HCT116 (cell line): Measurements from ENCODE around the gene AKAP1. TPM values are rescaled to one million over a fixed set of nuclear protein-coding genes. Genes with fewer than 3 reads are reported as not detected.

Experiments used
- ATAC-seq: fragments of 200-7000 bp; cut with Tn5 transposase; 2 replicates; pipeline ENCODE4 v1.9.1; 2020; ENCODE audit warnings: mild to moderate bottlenecking, moderate library complexity
- BruUV-seq: library from RNA; stranded (reverse); fragments of 400-500 nt; replicated peaks from 2 replicates; lab custom pipeline; 2021; lab: Mats Ljungman, UMichigan
- CTCF ChIA-PET: fragments of 300-600 bp; sonication (Branson Sonifier 250); formaldehyde crosslinking; loops from one replicate; lab custom pipeline; 2021; ENCODE audit warnings: antibody characterized with exemption; lab: Charles Lee
- POLR2A ChIA-PET: fragments of 300-600, 350-600 bp; sonication (Branson Sonifier 250); formaldehyde crosslinking; loops from one replicate; lab custom pipeline; 2021; ENCODE audit warnings: antibody characterized with exemption; lab: Charles Lee
- RAD21 ChIA-PET, 2 experiments: fragments of 300-600 bp; sonication (Branson Sonifier 250); formaldehyde crosslinking; loops; one replicate each; lab custom pipeline; 2023; ENCODE audit warnings: low total read pairs in 2 of 2; ENCODE audit not compliant: uncharacterized antibody in 2 of 2, unreplicated experiment in 2 of 2, low non-redundant PET in 1 of 2; lab: Charles Lee
- DNase-seq: peaks from one replicate; pipeline ENCODE4 v3.0.0-alpha.2; 2010; ENCODE audit warnings: low read depth, low spot score
- H2AFZ ChIP-seq: fragments of 200-600 bp; shearing (Covaris generic), sonication (generic); 2 replicates; pipeline ENCODE4 v1.6.1; 2017; ENCODE audit warnings: low read depth, mixed run types, mixed read lengths, antibody characterized with exemption, low read length; ENCODE audit not compliant: poor library complexity, severe bottlenecking
- H3K27ac ChIP-seq: 2 replicates; pipeline ENCODE4 v1.5.1; 2012; ENCODE audit warnings: low read depth, low read length
- H3K27me3 ChIP-seq: fragments of 200-600 bp; sonication (generic); 2 replicates; pipeline ENCODE4 v1.6.1; 2016; ENCODE audit warnings: mixed run types, low read length, mixed read lengths; ENCODE audit not compliant: insufficient read depth
- H3K36me3 ChIP-seq, 2 experiments: fragments of 200-500 bp in 1 of 2; fragments of 200-600 bp in 1 of 2; sonication (Bioruptor generic) in 1 of 2; sonication (generic) in 1 of 2; 2 replicates each; pipeline versions ENCODE4 v1.5.1 to v1.6.1; 2014 to 2016; ENCODE audit warnings: low read length in 2 of 2, inconsistent platforms in 1 of 2, mixed read lengths in 1 of 2, mixed run types in 1 of 2; ENCODE audit not compliant: insufficient read depth in 2 of 2, control insufficient read depth in 1 of 2
- H3K4me1 ChIP-seq, 2 experiments: fragments of 200-600 bp in 1 of 2; sonication (generic) in 1 of 2; 2 replicates each; pipeline versions ENCODE4 v1.5.1 to v1.6.1; 2012 to 2017; ENCODE audit warnings: low read length in 2 of 2, inconsistent platforms in 1 of 2, mild to moderate bottlenecking in 1 of 2, mixed read lengths in 1 of 2, mixed run types in 1 of 2, moderate library complexity in 1 of 2; ENCODE audit not compliant: insufficient read depth in 2 of 2, control insufficient read depth in 1 of 2
- H3K4me2 ChIP-seq: fragments of 200-600 bp; sonication (generic); 2 replicates; pipeline ENCODE4 v1.6.1; 2017; ENCODE audit warnings: mixed run types, low read length, mixed read lengths
- H3K4me3 ChIP-seq, 2 experiments: fragments of 200-600 bp in 1 of 2; sonication (generic) in 1 of 2; replicated peaks in 1 of 2; 2 replicates each; pipeline ENCODE4 v1.5.1; 2011 to 2016; ENCODE audit warnings: low read length in 2 of 2, control low read depth in 1 of 2, low read depth in 1 of 2, mild to moderate bottlenecking in 1 of 2, mixed read lengths in 1 of 2, mixed run types in 1 of 2
- H3K79me2 ChIP-seq: fragments of 200-600 bp; sonication (generic); 2 replicates; pipeline ENCODE4 v1.6.1; 2017; ENCODE audit warnings: mild to moderate bottlenecking, mixed run types, low read length, moderate library complexity, mixed read lengths; ENCODE audit not compliant: insufficient read depth
- H3K9ac ChIP-seq: fragments of 200-600 bp; sonication (generic); 2 replicates; pipeline ENCODE4 v1.6.1; 2016; ENCODE audit warnings: low read length, mixed read lengths
- H3K9me2 ChIP-seq: fragments of 200-600 bp; sonication (generic), shearing (Covaris generic); 2 replicates; pipeline ENCODE4 v1.6.1; 2017; ENCODE audit warnings: mixed run types, mild to moderate bottlenecking, moderate library complexity; ENCODE audit not compliant: insufficient read depth
- H3K9me3 ChIP-seq, 2 experiments: fragments of 200-500 bp in 1 of 2; fragments of 200-600 bp in 1 of 2; sonication (Bioruptor generic) in 1 of 2; sonication (generic) in 1 of 2; 2 replicates each; pipeline ENCODE4 v1.6.1; 2014 to 2017; ENCODE audit warnings: low read length in 2 of 2, mixed read lengths in 2 of 2, inconsistent platforms in 1 of 2, low read depth in 1 of 2, mild to moderate bottlenecking in 1 of 2, mixed run types in 1 of 2, moderate library complexity in 1 of 2; ENCODE audit not compliant: control insufficient read depth in 1 of 2, insufficient read depth in 1 of 2
- H4K20me1 ChIP-seq: fragments of 200-600 bp; sonication (generic), shearing (Covaris generic); 2 replicates; pipeline ENCODE4 v1.6.1; 2017; ENCODE audit warnings: mixed run types, mild to moderate bottlenecking, moderate library complexity; ENCODE audit not compliant: insufficient read depth
- CTCF ChIP-seq, 3 experiments: fragments of 200-600 bp in 1 of 3; sonication (generic) in 1 of 3; IDR thresholded peaks in 2 of 3; conservative IDR thresholded peaks in 1 of 3; 2 replicates each; pipeline ENCODE4 v1.5.1; 2012 to 2017; ENCODE audit warnings: low read depth in 2 of 3, low read length in 2 of 3, antibody characterized with exemption in 1 of 3, borderline replicate concordance in 1 of 3, control low read depth in 1 of 3, mild to moderate bottlenecking in 1 of 3, mixed read lengths in 1 of 3, mixed run types in 1 of 3, moderate library complexity in 1 of 3; ENCODE audit not compliant: insufficient read depth in 1 of 3
- POLR2A ChIP-seq: IDR thresholded peaks from 2 replicates; pipeline ENCODE4 v1.7.0; 2011; ENCODE audit warnings: borderline replicate concordance; ENCODE audit not compliant: insufficient read depth, insufficient read length; ENCODE audit errors: extremely low read depth
- RAD21 ChIP-seq: IDR thresholded peaks from 2 replicates; pipeline ENCODE4 v1.6.1; 2012; ENCODE audit warnings: low read depth, mild to moderate bottlenecking
- intact Hi-C: fragments of 100-400 bp; cut with micrococcal nuclease; formaldehyde crosslinking; loops from 2 replicates; pipeline ENCODE4 v1.10.0; 2022
- total RNA-seq: library from RNA; stranded (reverse); gene quantifications from one replicate; pipeline ENCODE4 v1.2.1, GENCODE V29; 2021; ENCODE audit not compliant: unreplicated experiment

AKAP1 gene
- total RNA-seq, 1 experiment from 2014 or later: 51.6 TPM

GRCh38 chr17:57106107-57106835, 21.2 kb downstream of the AKAP1 start:
- DNase-seq: peak; percentile 64
- peaks cover 78% of the 10 kb centered on the region for H3K79me2 ChIP-seq

More at GRCh38 chr17:57106107-57106835, 21.2 kb downstream of the AKAP1 start:
- Histone ChIP-seq H2AFZ (no peak overlapping the region), H3K9me3 (no peaks in the 10 kb centered on the region), H3K4me3 (peak overlapping the region in 1 of 2 experiments; percentile 52; a peak in 1 of 4 replicates), H3K4me1 (peaks cover 63 to 71% of the 10 kb centered on the region in 2 experiments), H3K27ac (peak overlapping the region; percentile 89), H3K27me3 (no peaks in the 10 kb centered on the region), H3K36me3 (peaks cover 0 to 6% of the 10 kb centered on the region in 2 experiments; a peak in 1 of 4 replicates), H3K4me2 (peak overlapping the region; percentile 85), H3K9ac (peak overlapping the region; percentile 64), H4K20me1 (peaks cover 7% of the 10 kb centered on the region; the same call in 1 of the 2 replicates)
- ATAC-seq: peak; percentile 71
- CTCF ChIA-PET: interaction anchor here (0.7 to 2.8 kb wide), 19 partner anchors 8 to 1006 kb away, joined by 3 to 19 read pairs (median 7); partner anchors contain the start of gene AKAP1
- no TSS peak for BruUV-seq
- RAD21 ChIA-PET: no interaction called here
- intact Hi-C loops: loop anchor here (1.0 kb wide), 1 partner anchor 20 kb away; no protein-coding TSS in a partner anchor
- TF ChIP-seq RAD21: peak; percentile 61
- no peak for TF ChIP-seq POLR2A
- peak; percentile 61 to 96 (median 81); a peak in 5 of 6 replicates for TF ChIP-seq CTCF (IDR thresholded peaks at IDR 0.05 in 2 of 3, conservative IDR thresholded peaks at IDR 0.05 in 1 of 3; ENCODE audit: borderline replicate concordance in 1 of 3, insufficient read depth in 1 of 3, low read depth in 2 of 3, low read length in 2 of 3)
- TF ChIP-seq, all 23 proteins: peak for 2
- H3K9me2 ChIP-seq: no peaks in the 10 kb centered on the region
- POLR2A ChIA-PET: interaction anchor here (1.7 to 3.3 kb wide), 3 partner anchors 9 to 977 kb away, joined by 5 to 17 read pairs (median 14); partner anchors contain the start of genes AKAP1 and DYNLL2
